Measurements from ENCODE around the gene TFE3. TPM values are rescaled to one million over a fixed set of nuclear protein-coding genes. Genes with fewer than 3 reads are reported as not detected.

The TFE3 gene
- total and polyA plus RNA-seq, 2 experiments from 2014 or later: 21.4 to 83.8 TPM

DNA sequence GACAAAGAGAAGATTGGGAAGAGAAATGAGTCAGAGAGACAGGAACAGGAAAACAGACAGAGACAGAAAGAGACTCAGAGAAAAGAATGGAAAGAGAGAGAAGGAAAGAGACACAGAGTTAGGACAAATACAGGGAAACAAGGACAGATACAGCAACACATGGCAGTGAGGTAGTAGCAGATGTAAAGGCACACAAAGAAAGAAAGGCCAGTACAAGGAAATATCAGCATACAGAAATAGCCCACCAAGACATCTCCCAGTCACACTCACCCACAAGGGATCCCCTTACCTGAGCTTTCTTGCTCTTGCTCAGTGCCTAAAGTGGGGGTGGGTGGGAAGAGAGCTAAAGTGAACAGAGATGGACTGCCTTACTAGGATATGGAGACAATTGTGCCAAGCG is 45.3 kb downstream of the TFE3 start:
- Histone ChIP-seq H3K9me2 (ENCODE audit: insufficient read depth) (no peaks in the 10 kb centered on the region), H3F3A (replicated peaks; ENCODE audit: low read depth) (no peaks in the 10 kb centered on the region), H2AFZ (no peak overlapping the region), H3K27me3 (ENCODE audit: insufficient read depth) (no peaks in the 10 kb centered on the region), H3K79me2 (replicated peaks; ENCODE audit: insufficient read depth) (peaks cover 12% of the 10 kb centered on the region), H3K4me1 (ENCODE audit: insufficient read depth) (no peaks in the 10 kb centered on the region), H3K36me3 (ENCODE audit: insufficient read depth) (no peaks in the 10 kb centered on the region), H4K20me1 (replicated peaks; ENCODE audit: insufficient read depth) (peaks cover 3% of the 10 kb centered on the region; the same call in 1 of the 2 replicates), H3K4me3 (no peak overlapping the region), H3K27ac (ENCODE audit: low read depth) (no peak overlapping the region), H3K4me2 (no peak overlapping the region)
- Mint-ChIP-seq H3K36me3 (ENCODE audit: low read depth) (peaks cover 67% of the 10 kb centered on the region), H3K4me1 (peaks cover 8% of the 10 kb centered on the region; the same call in 2 of the 3 replicates), H3K27ac (no peak overlapping the region), H3K27me3 (ENCODE audit: insufficient read depth, low read depth, poor library complexity) (peaks cover 6% of the 10 kb centered on the region), H3K9me3 (no peaks in the 10 kb centered on the region), H3K4me3 (no peak overlapping the region; the same call in 2 of the 3 replicates)
- TF ChIP-seq, protein P1, sequence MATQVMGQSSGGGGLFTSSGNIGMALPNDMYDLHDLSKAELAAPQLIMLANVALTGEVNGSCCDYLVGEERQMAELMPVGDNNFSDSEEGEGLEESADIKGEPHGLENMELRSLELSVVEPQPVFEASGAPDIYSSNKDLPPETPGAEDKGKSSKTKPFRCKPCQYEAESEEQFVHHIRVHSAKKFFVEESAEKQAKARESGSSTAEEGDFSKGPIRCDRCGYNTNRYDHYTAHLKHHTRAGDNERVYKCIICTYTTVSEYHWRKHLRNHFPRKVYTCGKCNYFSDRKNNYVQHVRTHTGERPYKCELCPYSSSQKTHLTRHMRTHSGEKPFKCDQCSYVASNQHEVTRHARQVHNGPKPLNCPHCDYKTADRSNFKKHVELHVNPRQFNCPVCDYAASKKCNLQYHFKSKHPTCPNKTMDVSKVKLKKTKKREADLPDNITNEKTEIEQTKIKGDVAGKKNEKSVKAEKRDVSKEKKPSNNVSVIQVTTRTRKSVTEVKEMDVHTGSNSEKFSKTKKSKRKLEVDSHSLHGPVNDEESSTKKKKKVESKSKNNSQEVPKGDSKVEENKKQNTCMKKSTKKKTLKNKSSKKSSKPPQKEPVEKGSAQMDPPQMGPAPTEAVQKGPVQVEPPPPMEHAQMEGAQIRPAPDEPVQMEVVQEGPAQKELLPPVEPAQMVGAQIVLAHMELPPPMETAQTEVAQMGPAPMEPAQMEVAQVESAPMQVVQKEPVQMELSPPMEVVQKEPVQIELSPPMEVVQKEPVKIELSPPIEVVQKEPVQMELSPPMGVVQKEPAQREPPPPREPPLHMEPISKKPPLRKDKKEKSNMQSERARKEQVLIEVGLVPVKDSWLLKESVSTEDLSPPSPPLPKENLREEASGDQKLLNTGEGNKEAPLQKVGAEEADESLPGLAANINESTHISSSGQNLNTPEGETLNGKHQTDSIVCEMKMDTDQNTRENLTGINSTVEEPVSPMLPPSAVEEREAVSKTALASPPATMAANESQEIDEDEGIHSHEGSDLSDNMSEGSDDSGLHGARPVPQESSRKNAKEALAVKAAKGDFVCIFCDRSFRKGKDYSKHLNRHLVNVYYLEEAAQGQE (IDR thresholded peaks at IDR 0.05; ENCODE audit: unreplicated experiment): no peak
- TF ChIP-seq ZNF331 (CRISPR knock-in tag; IDR thresholded peaks at IDR 0.05; ENCODE audit: low read depth) (no peak), JUNB (IDR thresholded peaks at IDR 0.05; ENCODE audit: unreplicated experiment) (no peak), CREB1 (CRISPR knock-in tag; IDR thresholded peaks at IDR 0.05; ENCODE audit: low read depth) (no peak), EZH2 (IDR thresholded peaks at IDR 0.05; ENCODE audit: low read depth, unreplicated experiment) (no peak), NANOG (IDR thresholded peaks at IDR 0.05; ENCODE audit: borderline replicate concordance) (no peak)
- TF ChIP-seq, protein P2, sequence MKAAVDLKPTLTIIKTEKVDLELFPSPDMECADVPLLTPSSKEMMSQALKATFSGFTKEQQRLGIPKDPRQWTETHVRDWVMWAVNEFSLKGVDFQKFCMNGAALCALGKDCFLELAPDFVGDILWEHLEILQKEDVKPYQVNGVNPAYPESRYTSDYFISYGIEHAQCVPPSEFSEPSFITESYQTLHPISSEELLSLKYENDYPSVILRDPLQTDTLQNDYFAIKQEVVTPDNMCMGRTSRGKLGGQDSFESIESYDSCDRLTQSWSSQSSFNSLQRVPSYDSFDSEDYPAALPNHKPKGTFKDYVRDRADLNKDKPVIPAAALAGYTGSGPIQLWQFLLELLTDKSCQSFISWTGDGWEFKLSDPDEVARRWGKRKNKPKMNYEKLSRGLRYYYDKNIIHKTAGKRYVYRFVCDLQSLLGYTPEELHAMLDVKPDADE (IDR thresholded peaks at IDR 0.05): no peak
- no peak for DNase-seq (ENCODE audit: low spot score)
- no peak for ATAC-seq

DNA sequence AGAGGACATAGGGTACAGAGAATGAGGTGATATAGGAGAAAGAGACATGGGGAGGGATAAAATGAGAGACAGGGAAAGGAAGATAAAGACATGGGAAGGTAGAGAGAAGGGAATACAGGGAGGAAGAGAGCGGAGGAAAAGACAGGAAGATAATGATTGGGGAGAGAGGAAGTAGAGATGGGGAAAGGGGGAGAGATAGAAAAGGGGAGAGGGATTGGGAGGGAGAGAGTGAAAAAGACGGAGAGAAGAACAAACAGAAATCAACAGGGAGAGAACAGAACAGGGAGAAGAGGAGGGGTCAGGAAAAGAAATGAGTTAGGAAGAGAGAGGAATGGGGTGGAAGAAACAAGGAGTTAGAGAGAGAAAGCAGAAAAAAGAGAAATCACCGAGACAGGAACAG is 45.7 kb downstream of the TFE3 start:
- peaks cover 6% of the 10 kb centered on the region for H3K27me3 Mint-ChIP-seq (ENCODE audit: insufficient read depth, low read depth, poor library complexity)
- H4K20me1 ChIP-seq (replicated peaks; ENCODE audit: insufficient read depth): peaks cover 3% of the 10 kb centered on the region; the same call in 1 of the 2 replicates
- H3K4me3 ChIP-seq: no peak overlapping the region
- H3K4me3 Mint-ChIP-seq: no peak overlapping the region; the same call in 2 of the 3 replicates
- no peaks in the 10 kb centered on the region for H3K27me3 ChIP-seq (ENCODE audit: insufficient read depth)
- no peak overlapping the region for H3K27ac Mint-ChIP-seq
- H3K9me2 ChIP-seq (ENCODE audit: insufficient read depth): no peaks in the 10 kb centered on the region
- H3K36me3 ChIP-seq (ENCODE audit: insufficient read depth): no peaks in the 10 kb centered on the region
- DNase-seq (ENCODE audit: low spot score) (no peak), ATAC-seq (no peak)
- H3K4me1 ChIP-seq (ENCODE audit: insufficient read depth): no peaks in the 10 kb centered on the region
- peaks cover 69% of the 10 kb centered on the region for H3K36me3 Mint-ChIP-seq (ENCODE audit: low read depth)
- H2AFZ ChIP-seq: no peak overlapping the region
- H3K4me1 Mint-ChIP-seq: peaks cover 8% of the 10 kb centered on the region; the same call in 2 of the 3 replicates
- H3K4me2 ChIP-seq: no peak overlapping the region
- H3K79me2 ChIP-seq (replicated peaks; ENCODE audit: insufficient read depth): peaks cover 12% of the 10 kb centered on the region
- no peaks in the 10 kb centered on the region for H3K9me3 Mint-ChIP-seq
- H3F3A ChIP-seq (replicated peaks; ENCODE audit: low read depth): no peaks in the 10 kb centered on the region
- TF ChIP-seq ZNF114 (CRISPR knock-in tag; IDR thresholded peaks at IDR 0.05) (no peak), EZH2phosphoT487 (IDR thresholded peaks at IDR 0.05; ENCODE audit: unreplicated experiment) (no peak), POLR2AphosphoS5 (IDR thresholded peaks at IDR 0.05; ENCODE audit: low read depth) (no peak), ZNF331 (CRISPR knock-in tag; IDR thresholded peaks at IDR 0.05; ENCODE audit: low read depth) (no peak), JUNB (IDR thresholded peaks at IDR 0.05; ENCODE audit: unreplicated experiment) (no peak)
- TF ChIP-seq, protein P2 (IDR thresholded peaks at IDR 0.05): no peak
- H3K27ac ChIP-seq (ENCODE audit: low read depth): no peak overlapping the region

Data from GM23338 (cell line).